ENCODE results near the gene TEX2.
A peak's percentile ranks its signal among the peaks of the same experiment; 100 is the strongest.

DNA sequence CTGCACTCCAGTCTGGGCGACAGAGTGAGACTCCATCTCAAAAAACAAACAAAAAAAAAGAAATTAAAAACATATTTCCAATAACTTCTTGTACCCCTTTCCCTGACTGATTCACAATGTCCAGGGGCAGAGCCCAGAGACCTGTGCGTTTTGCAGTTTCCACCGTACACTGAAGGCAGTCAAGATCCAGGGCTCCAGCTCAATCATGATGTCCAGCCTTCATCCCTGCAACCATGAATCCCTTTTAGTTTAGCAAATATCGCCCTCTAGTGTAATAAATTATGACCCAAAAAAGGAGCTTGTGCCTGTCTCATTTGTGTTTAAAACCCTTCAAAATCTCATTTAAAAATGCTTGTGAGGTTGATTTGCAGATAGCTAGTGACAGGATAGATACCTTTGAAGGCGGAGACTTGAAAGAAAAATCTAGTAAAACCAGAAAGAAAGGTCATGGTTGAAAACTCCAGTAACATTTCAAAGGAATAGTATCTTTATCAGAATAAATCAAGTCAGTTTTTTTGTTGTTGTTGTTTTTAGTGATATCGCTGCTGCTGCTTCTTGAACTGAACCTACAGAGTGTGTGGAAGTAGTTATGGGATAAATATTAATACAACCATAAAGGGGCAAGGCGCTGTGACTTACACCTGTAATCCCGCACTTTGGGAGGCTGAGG is 129.4 kb downstream of the TEX2 start:
- TF ChIP-seq, protein P1, sequence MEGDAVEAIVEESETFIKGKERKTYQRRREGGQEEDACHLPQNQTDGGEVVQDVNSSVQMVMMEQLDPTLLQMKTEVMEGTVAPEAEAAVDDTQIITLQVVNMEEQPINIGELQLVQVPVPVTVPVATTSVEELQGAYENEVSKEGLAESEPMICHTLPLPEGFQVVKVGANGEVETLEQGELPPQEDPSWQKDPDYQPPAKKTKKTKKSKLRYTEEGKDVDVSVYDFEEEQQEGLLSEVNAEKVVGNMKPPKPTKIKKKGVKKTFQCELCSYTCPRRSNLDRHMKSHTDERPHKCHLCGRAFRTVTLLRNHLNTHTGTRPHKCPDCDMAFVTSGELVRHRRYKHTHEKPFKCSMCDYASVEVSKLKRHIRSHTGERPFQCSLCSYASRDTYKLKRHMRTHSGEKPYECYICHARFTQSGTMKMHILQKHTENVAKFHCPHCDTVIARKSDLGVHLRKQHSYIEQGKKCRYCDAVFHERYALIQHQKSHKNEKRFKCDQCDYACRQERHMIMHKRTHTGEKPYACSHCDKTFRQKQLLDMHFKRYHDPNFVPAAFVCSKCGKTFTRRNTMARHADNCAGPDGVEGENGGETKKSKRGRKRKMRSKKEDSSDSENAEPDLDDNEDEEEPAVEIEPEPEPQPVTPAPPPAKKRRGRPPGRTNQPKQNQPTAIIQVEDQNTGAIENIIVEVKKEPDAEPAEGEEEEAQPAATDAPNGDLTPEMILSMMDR (IDR thresholded peaks at IDR 0.05) = peak; percentile 43 to 87 (median 81)
- no peak for TF ChIP-seq POLR2A (IDR thresholded peaks at IDR 0.05)

Measured in Peyer's patch (tissue), 4 donors.